ENCODE measurements around the gene FAM236C.
"Not testable (repeated sequence)": the region's sequence is repeated elsewhere in the genome, so short reads cannot be mapped to it uniquely, and the experiment has no call there.

Gene FAM236C

GRCh38 chrX:72912315-72912714, at the start of gene FAM236C:
TSS of gene FAM236C (plus strand) at chrX:72912615. CDS start at chrX:72912715, 100 bp downstream.
- DNase-seq (ENCODE audit: low read depth in 2 of 2, low spot score in 1 of 2), result not testable (repeated sequence)

- not testable (repeated sequence) for DNase-seq (ENCODE audit: low read depth in 2 of 2, low spot score in 1 of 2)
These were observed 29.5 kb upstream of the FAM236C start for GRCh38 chrX:72882898-72883297.

DNA sequence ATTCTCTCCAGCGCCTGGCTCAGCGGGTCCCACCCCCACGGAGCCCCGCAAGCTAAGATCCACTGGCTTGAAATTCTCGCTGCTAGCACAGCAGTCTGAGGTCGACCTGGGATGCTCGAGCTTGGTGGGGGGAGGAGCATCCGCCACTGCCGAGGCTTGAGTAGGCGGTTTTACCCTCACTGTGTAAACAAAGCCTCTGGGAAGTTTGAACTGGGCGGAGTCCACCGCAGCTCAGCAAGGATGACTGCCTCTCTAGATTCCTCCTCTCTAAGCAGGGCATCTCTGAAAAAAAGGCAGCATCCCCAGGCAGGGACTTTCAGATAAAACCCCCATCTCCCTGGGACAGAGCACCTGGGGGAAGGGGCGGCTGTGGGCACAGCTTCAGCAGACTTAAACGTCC, 22.7 kb upstream of the FAM236C start:
- not testable (repeated sequence) for DNase-seq (ENCODE audit: low read depth in 2 of 2, low spot score in 1 of 2)

DNA sequence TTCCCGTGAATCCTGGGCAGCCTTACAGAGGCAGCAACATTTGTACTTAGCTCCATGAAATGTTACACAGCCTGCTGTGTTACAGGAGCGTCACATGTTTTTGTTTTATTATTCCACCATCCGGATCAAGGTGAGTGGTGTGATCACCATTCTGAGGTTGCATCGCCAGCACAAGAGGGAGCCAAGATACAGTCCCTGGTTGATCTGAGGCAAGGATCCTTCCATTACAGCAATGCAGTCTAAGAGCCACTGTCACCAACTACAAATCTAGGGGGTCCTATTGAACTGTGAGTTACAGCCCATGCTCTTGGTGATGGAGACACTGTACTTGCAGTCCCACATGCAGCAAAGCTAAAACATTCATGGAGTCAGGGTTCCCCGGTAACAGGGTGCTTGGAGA, 3.7 kb downstream of the FAM236C start:
- not testable (repeated sequence) for DNase-seq (ENCODE audit: low read depth in 2 of 2, low spot score in 1 of 2)

GRCh38 chrX:72932283-72932682, 19.9 kb downstream of the FAM236C start:
- DNase-seq (ENCODE audit: low read depth in 2 of 2, low spot score in 1 of 2), result not testable (repeated sequence)

DNA sequence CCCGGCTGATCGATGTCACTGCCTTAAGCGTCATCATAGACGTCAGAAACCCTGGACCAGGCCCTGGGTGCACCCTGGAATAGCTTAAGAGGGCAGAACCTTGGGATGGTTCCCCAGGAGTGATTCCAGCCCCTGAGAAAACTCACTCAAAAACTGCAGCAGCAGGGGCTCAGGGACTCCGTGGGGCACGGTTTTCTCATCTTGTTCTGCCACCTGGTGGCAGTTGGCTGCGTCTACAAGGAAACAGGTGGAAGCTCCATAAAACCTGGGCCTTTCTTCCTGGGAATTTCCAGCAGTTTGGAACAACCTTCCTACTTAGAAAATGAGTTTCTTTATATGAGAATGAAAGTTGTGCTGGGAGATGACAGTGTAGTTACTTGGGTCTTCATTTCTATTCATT, 24.0 kb downstream of the FAM236C start:
- DNase-seq (ENCODE audit: low read depth in 2 of 2, low spot score in 1 of 2), result not testable (repeated sequence)

DNA sequence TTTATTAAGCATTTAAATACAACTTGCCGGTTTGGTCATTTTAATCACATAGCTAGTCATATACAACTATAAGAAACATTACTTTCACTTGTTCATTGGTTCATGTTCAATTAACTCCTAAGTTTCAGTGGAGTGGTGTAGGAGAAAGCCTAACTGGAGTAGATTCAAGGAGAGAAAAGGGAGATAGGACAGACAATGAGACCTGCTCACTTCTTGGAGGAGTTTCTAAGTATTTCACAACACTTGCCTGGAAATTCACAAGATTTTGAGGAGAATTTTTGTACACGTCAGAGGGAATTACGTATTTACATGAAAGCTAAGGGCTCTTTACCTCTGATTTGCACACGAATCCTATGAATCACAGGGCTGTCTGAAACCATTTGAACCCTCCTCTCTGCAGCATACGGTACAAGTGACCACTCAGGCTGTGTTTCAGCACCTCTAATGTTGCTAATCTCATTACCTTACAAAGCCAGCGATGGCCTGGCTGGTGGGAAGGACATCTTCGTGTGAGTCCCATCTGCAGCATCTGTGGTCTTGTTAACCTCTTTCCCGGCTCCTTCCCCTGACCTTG, 24.6 kb downstream of the FAM236C start:
- not testable (repeated sequence) for DNase-seq (ENCODE audit: low read depth in 2 of 2, low spot score in 1 of 2)

DNA sequence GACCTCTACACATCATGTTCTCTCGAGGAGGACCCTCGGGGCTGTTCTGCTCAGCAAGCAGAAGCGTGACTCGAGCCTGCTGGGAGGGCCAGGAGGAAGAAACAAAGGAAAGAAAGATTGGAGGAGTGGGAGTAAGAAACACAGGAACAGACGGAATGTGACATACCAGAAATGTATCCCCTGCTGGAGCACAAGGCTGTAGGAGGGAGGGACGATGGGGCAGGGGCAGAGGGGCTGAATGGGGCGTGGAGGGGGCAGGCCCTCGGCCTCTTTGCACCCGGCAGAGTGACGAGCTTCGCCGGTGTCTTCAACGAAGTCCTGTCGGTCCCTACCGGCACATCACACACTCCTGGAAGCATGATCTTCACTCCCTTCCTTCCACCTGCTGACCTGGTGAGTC, 25.5 kb downstream of the FAM236C start, which contains the start of gene FAM236A:
Gene FAM236A, plus strand, starts transcription at position 301 of the 400 bp plus-strand sequence. Its CDS starts 57 bp downstream, at position 358.
- DNase-seq (ENCODE audit: low read depth in 2 of 2, low spot score in 1 of 2), result not testable (repeated sequence)

GRCh38 chrX:72942272-72942671, 29.9 kb downstream of the FAM236C start:
- DNase-seq (ENCODE audit: low read depth in 2 of 2, low spot score in 1 of 2), result not testable (repeated sequence)

DNA sequence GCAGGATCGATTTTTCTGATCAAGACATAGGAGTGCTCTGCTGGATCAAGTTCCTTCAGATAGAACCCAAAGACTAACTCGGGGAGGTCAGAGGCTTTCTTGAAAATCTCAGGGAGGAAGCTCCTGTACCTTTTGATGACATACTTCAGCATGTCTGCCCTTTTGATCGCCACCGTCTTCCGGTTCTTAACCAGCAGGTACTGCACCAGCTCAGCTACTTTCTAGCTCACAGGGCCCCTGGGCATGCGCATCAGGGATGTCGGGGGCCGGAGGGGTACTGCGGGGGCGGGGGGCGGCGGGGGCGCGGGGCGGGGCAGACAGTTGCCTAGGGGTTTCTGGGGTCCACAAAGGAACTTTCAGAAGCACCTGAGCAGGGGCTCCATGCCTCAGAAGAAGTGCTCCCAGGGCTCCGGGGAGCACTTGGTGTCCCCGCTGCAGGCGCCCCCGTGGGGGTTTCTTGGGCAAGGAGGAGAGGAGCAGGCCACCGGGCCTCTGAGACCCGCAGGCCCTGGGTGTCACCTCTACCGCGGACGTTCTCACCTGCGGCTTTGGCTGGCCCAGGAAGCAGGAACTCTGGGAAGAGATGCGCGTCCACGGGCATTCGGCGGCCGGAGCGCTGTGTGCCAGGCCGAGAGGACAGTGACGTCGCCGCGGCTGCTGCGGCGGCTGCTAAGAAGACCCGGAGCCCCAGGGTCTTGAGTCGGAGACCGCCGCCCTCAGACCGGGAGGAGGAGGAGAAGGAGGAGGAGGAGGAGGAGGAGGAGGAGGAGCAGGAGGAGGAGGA, 30.8 kb downstream of the FAM236C start:
- not testable (repeated sequence) for DNase-seq (ENCODE audit: low read depth in 2 of 2, low spot score in 1 of 2)

DNA sequence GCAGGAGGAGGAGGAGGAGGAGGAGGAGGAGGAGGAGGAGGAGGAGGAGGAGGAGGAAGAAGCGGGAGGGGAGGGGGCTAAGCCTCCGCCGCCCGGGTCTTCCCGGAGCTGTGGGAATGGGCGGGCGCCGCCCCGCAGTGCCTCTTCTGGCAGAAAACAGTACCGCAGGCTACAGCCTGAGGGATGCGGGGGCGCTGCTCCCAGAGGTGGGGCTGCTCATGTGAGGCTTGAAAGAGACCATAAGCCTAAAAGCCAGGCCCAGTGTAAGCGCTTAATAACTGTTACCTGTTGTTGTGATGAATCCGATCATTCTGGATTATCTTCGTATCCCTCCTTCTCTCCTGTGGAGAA, 31.4 kb downstream of the FAM236C start, which contains the start of gene DMRTC1:
Gene DMRTC1, minus strand, starts transcription at position 19 of the 351 bp plus-strand sequence. CDS start 68,143 bp downstream, outside the sequence.
- DNase-seq (ENCODE audit: low read depth in 2 of 2, low spot score in 1 of 2), result not testable (repeated sequence)

DNA sequence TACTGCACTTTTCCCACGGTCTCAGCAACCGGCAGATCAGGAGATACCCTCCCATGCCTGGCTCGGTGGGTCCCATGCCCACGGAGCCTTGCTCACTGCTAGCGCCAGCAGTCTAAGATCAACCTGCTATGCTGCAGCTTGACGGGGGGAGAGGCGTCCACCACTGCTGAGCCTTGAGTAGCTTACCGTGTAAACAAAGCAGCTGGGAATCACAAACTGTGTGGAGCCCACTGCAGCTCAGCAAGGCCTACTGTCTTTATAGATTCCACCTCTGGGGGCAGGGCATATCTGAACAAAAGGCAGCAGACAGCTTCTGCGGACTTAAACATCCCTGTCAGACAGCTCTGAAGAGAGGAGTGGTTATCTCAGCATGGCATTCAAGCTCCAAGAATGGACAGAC, 47.6 kb downstream of the FAM236C start:
- DNase-seq (ENCODE audit: low read depth in 2 of 2, low spot score in 1 of 2), result not testable (repeated sequence)

Measured in stimulated activated CD8-positive, alpha-beta memory T cell treated with anti-CD3 and anti-CD28 coated beads, Interleukin-4, amount 100 ng/mL, for 4 hours (primary cell).